Transverse colon (tissue), 4 donors: Measurements from ENCODE around the gene ARRDC3. TPM values are rescaled to one million over a fixed set of nuclear protein-coding genes. Genes with fewer than 3 reads are reported as not detected.

Experiments used
- DNase-seq: peaks from one replicate; pipeline ENCODE4 v3.0.0-alpha.2; 2019
- H3K27ac ChIP-seq, 4 donors: fragments of 200-600 bp; sonication (generic); 2 replicates each; pipeline ENCODE4 v1.5.1; 2016 to 2018; ENCODE audit warnings: inconsistent platforms in 4 of 4
- H3K27me3 ChIP-seq: fragments of 200-600 bp; sonication (generic); 2 replicates; pipeline ENCODE4 v1.5.1; 2017; ENCODE audit warnings: inconsistent platforms
- H3K36me3 ChIP-seq, 4 donors: fragments of 200-600 bp; sonication (generic); 2 replicates each; pipeline ENCODE4 v1.5.1; 2017 to 2019; ENCODE audit warnings: inconsistent platforms in 4 of 4
- H3K4me1 ChIP-seq, 4 donors: fragments of 200-600 bp; sonication (generic); 2 replicates each; pipeline ENCODE4 v1.5.1; 2017 to 2020; ENCODE audit warnings: inconsistent platforms in 4 of 4
- H3K4me3 ChIP-seq, 4 donors: fragments of 200-600 bp; sonication (generic); 1 replicate in 1 of 4; 2 replicates in 3 of 4; pipeline versions ENCODE4 v1.5.1 to v1.6.1; 2017 to 2019; ENCODE audit warnings: inconsistent platforms in 4 of 4
- H3K9me3 ChIP-seq, 2 donors: fragments of 200-600 bp; sonication (generic); 2 replicates each; pipeline ENCODE4 v1.5.1; 2017 to 2019; ENCODE audit warnings: inconsistent platforms in 2 of 2
- CTCF ChIP-seq, 5 experiments: fragments of 200-600 bp in 3 of 5; fragments of 450-650 bp in 2 of 5; sonication (generic) in 3 of 5; IDR thresholded peaks; 1 replicate in 2 of 5; 2 replicates in 3 of 5; pipeline ENCODE4 v1.5.1; 2016 to 2017; ENCODE audit warnings: antibody characterized with exemption in 5 of 5, inconsistent platforms in 3 of 5, mild to moderate bottlenecking in 2 of 5, moderate library complexity in 1 of 5
- EP300 ChIP-seq: sonication (generic); formaldehyde crosslinking; IDR thresholded peaks from one replicate; pipeline ENCODE4 v1.6.1; 2017; ENCODE audit warnings: antibody characterized with exemption, low read depth
- POLR2A ChIP-seq: fragments of 450-650 bp; IDR thresholded peaks from one replicate; pipeline ENCODE4 v1.6.1; 2016; ENCODE audit warnings: antibody characterized with exemption, mild to moderate bottlenecking, moderate library complexity
- POLR2AphosphoS5 ChIP-seq, 3 donors: sonication (generic); formaldehyde crosslinking; IDR thresholded peaks; one replicate each; pipeline ENCODE4 v1.6.1; 2016; ENCODE audit warnings: antibody characterized with exemption in 3 of 3
- WGBS, 2 donors: methylation state at CpG; one replicate each; pipeline ENCODE4 v1.1.5; 2018; ENCODE audit warnings: low coverage in 1 of 2; 5-methylcytosine and 5-hydroxymethylcytosine counted together
- in situ Hi-C, 4 donors: fragments of 200-750 bp; cut with MboI; loops; one replicate each; pipeline versions ENCODE4 v1.15.0 to v1.15.1; 2017; ENCODE audit warnings: low sequenced_read_pairs in 3 of 4, low pct_ligation_motif_present in 1 of 4, low pct_unique_long_range_greater_than_20kb in 1 of 4
- intact Hi-C: fragments of 100-400 bp; cut with DNase I; formaldehyde crosslinking; loops from one replicate; pipeline ENCODE4 v1.15.1; 2023; ENCODE audit warnings: low total_unique reads
- total RNA-seq, 4 donors: library from RNA; depleted of rRNA; stranded (reverse); fragments of >200 nt; gene quantifications; one replicate each; pipeline ENCODE4 v1.1.0, GENCODE V29; 2016

ARRDC3 gene
- total RNA-seq, 4 donors from 2014 or later: 13.7 to 29.4 (median 27.5) TPM

- H3K27ac ChIP-seq: no peak overlapping the region
- in situ Hi-C loops (no loop called here), intact Hi-C loops (no loop called here)
- no peaks in the 10 kb centered on the region for H3K9me3 ChIP-seq
- TF ChIP-seq POLR2A (no peak), POLR2AphosphoS5 (IDR thresholded peaks at IDR 0.05) (no peak), CTCF (IDR thresholded peaks at IDR 0.05) (no peak), EP300 (no peak)
- no peak for DNase-seq
- H3K27me3 ChIP-seq: no peaks in the 10 kb centered on the region
- peaks cover 0 to 11% (median 2%) of the 10 kb centered on the region in 4 donors for H3K4me1 ChIP-seq
- no peak overlapping the region for H3K4me3 ChIP-seq
- peaks cover 0 to 16% (median 7%) of the 10 kb centered on the region in 4 donors for H3K36me3 ChIP-seq
- 85 to 95% methylated on average over 3 of the region's 3 CpGs for WGBS, 2 donors
These were observed 17.6 kb downstream of the ARRDC3 start for GRCh38 chr5:91365498-91365897.

GRCh38 chr5:91362935-91363334 is 20.2 kb downstream of the ARRDC3 start:
- Histone ChIP-seq H3K27me3 (no peaks in the 10 kb centered on the region), H3K4me3 (no peak overlapping the region), H3K9me3 (no peaks in the 10 kb centered on the region), H3K36me3 (no peaks in the 10 kb centered on the region), H3K4me1 (no peaks in the 10 kb centered on the region), H3K27ac (no peak overlapping the region)
- in situ Hi-C loops: no loop called here
- no peak for DNase-seq
- WGBS, 2 donors: 86 to 100% methylated on average over 1 of the region's 1 CpG
- intact Hi-C loops: no loop called here
- no peak for TF ChIP-seq POLR2A
- no peak for TF ChIP-seq POLR2AphosphoS5 (IDR thresholded peaks at IDR 0.05)
- TF ChIP-seq CTCF (IDR thresholded peaks at IDR 0.05): no peak
- no peak for TF ChIP-seq EP300

GRCh38 chr5:91361790-91362189 is 21.3 kb downstream of the ARRDC3 start:
- Histone ChIP-seq H3K9me3 (no peaks in the 10 kb centered on the region), H3K4me1 (peaks cover 0 to 5% (median 0%) of the 10 kb centered on the region in 4 donors), H3K27me3 (no peaks in the 10 kb centered on the region), H3K4me3 (no peak overlapping the region), H3K27ac (no peak overlapping the region), H3K36me3 (no peaks in the 10 kb centered on the region)
- no peak for TF ChIP-seq EP300
- TF ChIP-seq POLR2AphosphoS5 (IDR thresholded peaks at IDR 0.05): no peak
- no peak for TF ChIP-seq CTCF (IDR thresholded peaks at IDR 0.05)
- TF ChIP-seq POLR2A: no peak
- intact Hi-C loops (no loop called here), in situ Hi-C loops (no loop called here)
- WGBS, 2 donors: 87 to 91% methylated on average over 3 of the region's 3 CpGs
- DNase-seq: no peak

GRCh38 chr5:91361055-91361701 is 21.9 kb downstream of the ARRDC3 start:
- in situ Hi-C loops (no loop called here), intact Hi-C loops (no loop called here)
- Histone ChIP-seq H3K27ac (no peak overlapping the region), H3K27me3 (no peaks in the 10 kb centered on the region), H3K4me1 (peaks cover 0 to 5% (median 0%) of the 10 kb centered on the region in 4 donors), H3K4me3 (no peak overlapping the region), H3K9me3 (no peaks in the 10 kb centered on the region), H3K36me3 (no peaks in the 10 kb centered on the region)
- DNase-seq: no peak
- no peak for TF ChIP-seq EP300
- 64 to 66% methylated on average over 4 to 6 of the region's 6 CpGs for WGBS, 2 donors
